GM10847 (cell line): Measurements from ENCODE around the gene MED23.

Experiments
- POLR2A ChIP-seq: IDR thresholded peaks from 2 replicates; pipeline ENCODE4 v1.6.1; 2011; ENCODE audit not compliant: insufficient read length; ENCODE audit errors: extremely low read depth

The MED23 gene

GRCh38 chr6:131645846-131646245, 17.8 kb upstream of the MED23 start:
- no peak for TF ChIP-seq POLR2A

- TF ChIP-seq POLR2A = no peak
Measured at GRCh38 chr6:131644921-131645320, 16.9 kb upstream of the MED23 start.

- no peak for TF ChIP-seq POLR2A
Measured at GRCh38 chr6:131643855-131644460, 15.9 kb upstream of the MED23 start.

- TF ChIP-seq POLR2A = no peak
Measured at GRCh38 chr6:131642987-131643611, 15.1 kb upstream of the MED23 start.

- no peak for TF ChIP-seq POLR2A
Measured at GRCh38 chr6:131642565-131642964, 14.5 kb upstream of the MED23 start.

- TF ChIP-seq POLR2A = no peak
Measured at GRCh38 chr6:131641554-131641953, 13.5 kb upstream of the MED23 start.

GRCh38 chr6:131640576-131640975, 12.5 kb upstream of the MED23 start:
- no peak for TF ChIP-seq POLR2A

- TF ChIP-seq POLR2A = no peak
Measured at GRCh38 chr6:131640100-131640499, 12.1 kb upstream of the MED23 start.

GRCh38 chr6:131638013-131638412, 10.0 kb upstream of the MED23 start:
- TF ChIP-seq POLR2A = no peak

- TF ChIP-seq POLR2A = no peak
Measured at GRCh38 chr6:131636880-131637792, 9.1 kb upstream of the MED23 start, which contains the start of gene ENPP3. Gene ENPP3 (plus strand): TSS chr6:131637302. CDS start chr6:131637385, 83 bp downstream.

GRCh38 chr6:131635384-131636340, 7.6 kb upstream of the MED23 start:
- TF ChIP-seq POLR2A = no peak

GRCh38 chr6:131631625-131632289, 3.7 kb upstream of the MED23 start:
- TF ChIP-seq POLR2A = no peak

- TF ChIP-seq POLR2A = no peak
Measured at GRCh38 chr6:131629651-131630050, 1.6 kb upstream of the MED23 start.

- TF ChIP-seq POLR2A = no peak
Measured at GRCh38 chr6:131628726-131629125, 684 bp upstream of the MED23 start.
